K562 (cell line): ENCODE results near the gene TMEM132E. TPM values are rescaled to one million over a fixed set of nuclear protein-coding genes. Genes with fewer than 3 reads are reported as not detected.

Experiments used
- ATAC-seq: fragments of 200-7000 bp; cut with Tn5 transposase; 3 replicates; pipeline ENCODE4 v1.9.1; 2020; ENCODE audit warnings: moderate library complexity
- BruUV-seq: library from RNA; stranded (reverse); fragments of 400-500 nt; replicated peaks from 2 replicates; lab custom pipeline; 2021; lab: Mats Ljungman, UMichigan
- CTCF ChIA-PET: fragments of 300-600 bp; formaldehyde crosslinking; extraction: SDS; loops from one replicate; lab custom pipeline; 2021; ENCODE audit warnings: low intra/inter-chr PET ratio; lab: Yijun Ruan, JAX
- POLR2A ChIA-PET: fragments of 300-600, 350-650 bp; sonication (Branson Sonifier 250); formaldehyde crosslinking; extraction: SDS; loops from one replicate; lab custom pipeline; 2021; ENCODE audit warnings: antibody characterized with exemption, inconsistent platforms; lab: Yijun Ruan, JAX
- DNase-seq, 4 experiments: peaks; one replicate each; pipeline versions ENCODE4 v3.0.0 to v3.0.0-alpha.2; 2011 to 2018; ENCODE audit warnings: low spot score in 3 of 4, mixed read lengths in 3 of 4; ENCODE audit errors: extremely low read depth in 1 of 4
- FAIRE-seq: peaks from 2 replicates; lab custom pipeline; 2011; peaks lifted over from hg19 to GRCh38; lab: Jason Lieb, UNC
- H2AFZ ChIP-seq: 2 replicates; pipeline ENCODE4 v1.6.0; 2011; ENCODE audit warnings: low read depth, low read length, control low read depth, inconsistent platforms
- H3K27ac ChIP-seq: fragments of 200-600 bp; 3 replicates; pipeline ENCODE4 v1.8.0; 2011; ENCODE audit warnings: low read depth, mild to moderate bottlenecking, control low read depth, inconsistent platforms, low read length, moderate library complexity, mixed read lengths; ENCODE audit errors: extremely low read depth
- H3K27me3 ChIP-seq, 2 experiments: fragments of 300-600 bp in 1 of 2; 2 replicates in 1 of 2; 3 replicates in 1 of 2; pipeline versions ENCODE4 v1.6.0 to v1.8.0; 2011; ENCODE audit warnings: inconsistent platforms in 2 of 2, low read length in 2 of 2, mild to moderate bottlenecking in 1 of 2, mixed read lengths in 1 of 2, moderate library complexity in 1 of 2; ENCODE audit not compliant: control insufficient read depth in 2 of 2, insufficient read depth in 2 of 2
- H3K36me3 ChIP-seq: fragments of 300-600 bp; 3 replicates; pipeline ENCODE4 v1.8.0; 2011; ENCODE audit warnings: mild to moderate bottlenecking, low read length, inconsistent platforms; ENCODE audit not compliant: control insufficient read depth, insufficient read depth
- H3K4me1 ChIP-seq, 2 experiments: fragments of 200-600 bp in 1 of 2; replicated peaks in 1 of 2; 2 replicates in 1 of 2; 3 replicates in 1 of 2; pipeline versions ENCODE4 v1.5.1 to v1.8.0; 2011; ENCODE audit warnings: inconsistent platforms in 2 of 2, low read length in 2 of 2, mild to moderate bottlenecking in 1 of 2, mixed read lengths in 1 of 2, moderate library complexity in 1 of 2; ENCODE audit not compliant: control insufficient read depth in 2 of 2, insufficient read depth in 2 of 2
- H3K4me2 ChIP-seq: 2 replicates; pipeline ENCODE4 v1.6.1; 2011; ENCODE audit warnings: low read length, control low read depth, inconsistent platforms, mixed read lengths; ENCODE audit not compliant: insufficient read depth
- H3K4me3 ChIP-seq: fragments of 200-600 bp; sonication (generic), shearing (Covaris generic); 2 replicates; pipeline ENCODE4 v1.5.1; 2016; ENCODE audit warnings: control low read depth, inconsistent platforms
- H3K79me2 ChIP-seq: fragments of 200-600 bp; 3 replicates; pipeline ENCODE4 v1.8.0; 2011; ENCODE audit warnings: low read length, inconsistent platforms; ENCODE audit not compliant: control insufficient read depth, insufficient read depth
- H3K9ac ChIP-seq, 2 experiments: 2 replicates each; pipeline versions ENCODE4 v1.6.0 to v1.6.1; 2011; ENCODE audit warnings: low read depth in 2 of 2, low read length in 2 of 2, control low read depth in 1 of 2, inconsistent platforms in 1 of 2, mild to moderate bottlenecking in 1 of 2, mixed read lengths in 1 of 2; ENCODE audit not compliant: insufficient read depth in 1 of 2
- H3K9me1 ChIP-seq: one replicate; pipeline ENCODE4 v1.6.0; 2011; ENCODE audit warnings: inconsistent platforms, mild to moderate bottlenecking, low read length, moderate library complexity; ENCODE audit not compliant: control insufficient read depth, insufficient read depth
- H3K9me3 ChIP-seq: replicated peaks from 2 replicates; pipeline ENCODE4 v1.5.1; 2011; ENCODE audit warnings: low read depth, low read length, inconsistent platforms; ENCODE audit not compliant: control insufficient read depth, insufficient read depth
- H4K20me1 ChIP-seq: replicated peaks from 2 replicates; pipeline ENCODE4 v1.6.1; 2011; ENCODE audit warnings: low read length, inconsistent platforms, mixed read lengths; ENCODE audit not compliant: control insufficient read depth, insufficient read depth
- CREBBP ChIP-seq: IDR thresholded peaks from one replicate; pipeline ENCODE4 v1.6.1; 2012; ENCODE audit warnings: low read depth, mild to moderate bottlenecking, control low read depth, inconsistent platforms, low read length
- MLLT1 ChIP-seq, 2 experiments: fragments of 450-650 bp; IDR thresholded peaks; 2 replicates each; pipeline ENCODE4 v1.6.1; 2016
- SRSF1 ChIP-seq: fragments of 200-400 bp; formaldehyde crosslinking; IDR thresholded peaks from 2 replicates; pipeline ENCODE4 v1.6.1; 2017; ENCODE audit warnings: mild to moderate bottlenecking, low read depth, low read length, moderate library complexity
- ZNF197 ChIP-seq: fragments of 200-800 bp; sonication (Bioruptor generic); IDR thresholded peaks from 2 replicates; pipeline ENCODE4 v1.6.1; 2016; ENCODE audit warnings: low read depth, missing genetic modification characterization, missing compliant biosample characterization
- ZNF263 ChIP-seq: sonication (generic); formaldehyde crosslinking; IDR thresholded peaks from 2 replicates; pipeline ENCODE4 v1.8.0; 2022; ENCODE audit warnings: mild to moderate bottlenecking, missing genetic modification reagents, borderline replicate concordance
- WGBS: fragments of 100-300 bp; shearing (Covaris generic); methylation state at CpG from one replicate; pipeline ENCODE4 v1.1.6; 2016; ENCODE audit warnings: low coverage, mixed read lengths; ENCODE audit not compliant: insufficient coverage; ENCODE audit errors: missing lambda C conversion rate; 5-methylcytosine and 5-hydroxymethylcytosine counted together
- in situ Hi-C: fragments of 300-500 bp; cut with MboI; formaldehyde crosslinking; loops from 4 replicates; pipeline ENCODE4 v1.15.0; 2018; ENCODE audit warnings: inconsistent platforms, mixed read lengths
- intact Hi-C: fragments of 100-400 bp; cut with micrococcal nuclease; formaldehyde crosslinking; loops from 2 replicates; pipeline ENCODE4 v1.14.2; 2022
- polyA plus RNA-seq, 8 experiments: library from polyadenylated mRNA; depleted of rRNA in 4 of 8; stranded (reverse) in 5 of 8; unstranded in 3 of 8; fragments of >200 nt; fragmentation: Nextera tagmentation in 2 of 8; fragmentation: Illumina TruSeq in 1 of 8; extraction: Ambion mirVana in 2 of 8; extraction: Trizol in 1 of 8; gene quantifications; 2 replicates each; pipeline versions ENCODE4 v1.2.1 to v1.2.3, GENCODE V29; 2011 to 2014; ENCODE audit warnings: inconsistent platforms in 1 of 8, missing spikeins in 1 of 8
- total RNA-seq, 7 experiments: library from RNA; depleted of rRNA in 6 of 7; stranded (reverse); fragments of >200 nt in 6 of 7; fragmentation: Illumina TruSeq in 2 of 7; extraction: Trizol in 2 of 7; gene quantifications; 2 replicates each; pipeline versions ENCODE4 v1.2.1 to v1.2.3, GENCODE V29; 2011 to 2021; ENCODE audit warnings: low replicate concordance in 1 of 7

The TMEM132E gene
- total and polyA plus RNA-seq, 9 of the 15 experiments (the other 6 are each of a cell fraction or from before 2014, with no cell fraction given), result not detected

GRCh38 chr17:34614698-34615097 is 35.3 kb downstream of the TMEM132E start:
- Histone ChIP-seq H4K20me1 (0 out of 2 replicates have a peak, but pooled peaks cover 4% of the 10 kb centered on the region), H3K9me3 (no peaks in the 10 kb centered on the region), H3K9ac (no peak overlapping the region), H3K36me3 (no peaks in the 10 kb centered on the region), H3K4me3 (no peak overlapping the region), H3K79me2 (no peaks in the 10 kb centered on the region), H3K9me1 (no peaks in the 10 kb centered on the region), H3K27me3 (peaks cover 0 to 15% of the 10 kb centered on the region in 2 experiments; a peak in 2 of 5 replicates), H3K27ac (no peak overlapping the region), H2AFZ (no peak overlapping the region), H3K4me1 (peaks cover 0 to 4% of the 10 kb centered on the region in 2 experiments; a peak in 1 of 5 replicates), H3K4me2 (no peak overlapping the region)
- DNase-seq, result no peak
- BruUV-seq, result no TSS peak
- no peak for ATAC-seq
- WGBS, result 8% methylated on average over 1 of the region's 1 CpG
- TF ChIP-seq CREBBP, result no peak
- no peak for TF ChIP-seq ZNF197
- no peak for TF ChIP-seq MLLT1 (IDR thresholded peaks at IDR 0.05)
- TF ChIP-seq SRSF1, result no peak
- TF ChIP-seq ZNF263 (CRISPR knock-in tag), result no peak
- no peak for FAIRE-seq
- in situ Hi-C loops (no loop called here), intact Hi-C loops (no loop called here)
- ChIA-PET POLR2A (no interaction called here), CTCF (no interaction called here)
